GM21717 (cell line): ENCODE measurements around the gene CLIP4.

Experiments used
- ATAC-seq: cut with Tn5 transposase; IDR thresholded peaks from one replicate; pipeline ENCODE4 v1.9.1; 2021; ENCODE audit warnings: mild to moderate bottlenecking, moderate library complexity; ENCODE audit not compliant: unreplicated experiment

CLIP4 gene

DNA sequence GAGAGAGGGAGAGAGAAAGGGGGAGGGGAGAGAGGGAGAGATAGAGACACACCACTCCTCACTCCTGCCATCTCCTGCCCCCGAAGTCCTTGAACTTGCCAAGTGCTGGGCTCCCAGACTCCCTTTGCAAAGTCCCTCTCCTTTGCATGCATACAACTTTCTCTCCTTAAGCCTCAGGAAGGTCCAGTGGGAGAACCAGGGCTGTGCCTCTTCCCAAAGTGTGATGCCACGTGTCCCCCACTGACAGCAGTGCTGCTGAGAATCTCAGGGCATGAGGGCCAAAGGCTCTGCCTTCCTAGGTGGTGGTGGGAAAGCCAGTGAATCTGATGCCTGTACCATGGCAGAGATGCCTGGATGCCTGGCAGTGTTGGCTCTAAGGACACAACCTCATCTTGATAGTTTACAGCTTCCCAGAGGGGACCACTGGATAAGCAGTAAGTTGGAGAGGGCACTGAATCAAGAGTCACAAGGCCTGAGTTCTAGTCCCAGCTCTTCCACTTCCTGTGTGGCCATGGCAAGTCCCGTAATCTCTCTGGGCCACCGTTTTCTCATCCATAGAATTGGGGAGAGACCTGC, 103.4 kb downstream of the CLIP4 start:
- ATAC-seq: no peak

DNA sequence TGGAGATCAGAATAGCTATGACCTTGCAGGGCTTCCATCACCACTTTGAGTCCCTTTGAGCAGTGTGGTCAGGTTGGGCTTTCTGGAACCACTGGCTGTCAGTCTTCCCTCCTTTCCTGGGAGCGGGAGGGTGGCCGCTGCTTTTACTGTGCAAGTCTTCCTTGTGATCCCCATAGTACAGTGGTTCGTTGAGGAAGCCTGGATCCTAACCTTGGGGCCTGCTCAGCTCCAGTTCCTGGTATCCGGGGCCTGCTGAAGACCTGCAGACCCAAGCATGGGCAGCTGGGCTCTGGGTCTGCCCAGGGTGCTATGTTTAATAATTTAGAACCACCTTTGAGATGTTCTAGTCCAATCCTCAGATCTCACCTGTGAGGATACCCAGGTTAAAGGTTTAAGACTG, 104.2 kb downstream of the CLIP4 start:
- ATAC-seq: no peak

GRCh38 chr2:29220506-29221270, 105.5 kb downstream of the CLIP4 start:
- ATAC-seq: no peak

GRCh38 chr2:29222381-29223179, 107.4 kb downstream of the CLIP4 start:
- ATAC-seq: no peak

DNA sequence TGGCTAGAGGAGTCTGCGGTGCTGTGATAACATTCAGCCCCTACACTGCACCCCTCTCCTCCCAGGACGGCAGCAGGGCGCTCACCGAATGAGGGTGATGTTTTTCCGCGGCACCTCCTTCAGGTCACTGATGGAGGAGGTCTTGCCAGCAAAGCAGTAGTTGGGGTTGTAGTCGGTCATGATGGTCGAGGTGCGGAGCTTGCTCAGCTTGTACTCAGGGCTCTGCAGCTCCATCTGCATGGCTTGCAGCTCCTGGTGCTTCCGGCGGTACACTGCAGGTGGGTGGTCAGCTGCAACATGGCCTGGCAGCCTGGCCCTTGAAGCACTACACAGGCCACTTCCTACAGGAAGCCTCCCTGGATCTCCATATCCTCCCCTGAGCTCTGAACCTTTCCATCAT, 108.0 kb downstream of the CLIP4 start:
- ATAC-seq: no peak

- no peak for ATAC-seq
Observed at GRCh38 chr2:29223851-29224692, 108.9 kb downstream of the CLIP4 start.

GRCh38 chr2:29224693-29225551, 109.7 kb downstream of the CLIP4 start:
- ATAC-seq: no peak

DNA sequence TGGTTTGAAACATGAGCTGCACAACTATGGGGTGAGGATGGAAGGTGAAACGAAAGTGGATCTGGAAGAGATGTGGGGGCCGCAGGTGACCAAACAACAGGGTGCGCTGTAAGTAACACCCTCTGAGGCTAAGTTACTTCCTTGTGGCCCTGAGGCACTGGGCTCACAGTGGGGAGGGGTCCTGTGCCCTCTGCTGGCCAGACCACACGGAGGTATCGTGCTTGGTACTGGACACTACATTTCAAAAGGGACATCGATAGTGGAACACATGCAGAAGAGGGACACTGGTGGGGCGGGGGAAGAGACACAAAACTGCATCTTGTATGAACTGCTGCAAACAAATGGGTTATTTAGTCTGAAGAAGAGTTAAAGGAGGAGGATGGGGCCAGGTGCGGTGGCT, 110.6 kb downstream of the CLIP4 start:
- ATAC-seq: no peak

GRCh38 chr2:29226375-29226774, 111.2 kb downstream of the CLIP4 start:
- ATAC-seq: no peak

- ATAC-seq: no peak
Observed at GRCh38 chr2:29226808-29227207, 111.6 kb downstream of the CLIP4 start.

- no peak for ATAC-seq
Observed at GRCh38 chr2:29227935-29228675, 112.9 kb downstream of the CLIP4 start.

- no peak for ATAC-seq
Observed at GRCh38 chr2:29228947-29229346, 113.7 kb downstream of the CLIP4 start.

DNA sequence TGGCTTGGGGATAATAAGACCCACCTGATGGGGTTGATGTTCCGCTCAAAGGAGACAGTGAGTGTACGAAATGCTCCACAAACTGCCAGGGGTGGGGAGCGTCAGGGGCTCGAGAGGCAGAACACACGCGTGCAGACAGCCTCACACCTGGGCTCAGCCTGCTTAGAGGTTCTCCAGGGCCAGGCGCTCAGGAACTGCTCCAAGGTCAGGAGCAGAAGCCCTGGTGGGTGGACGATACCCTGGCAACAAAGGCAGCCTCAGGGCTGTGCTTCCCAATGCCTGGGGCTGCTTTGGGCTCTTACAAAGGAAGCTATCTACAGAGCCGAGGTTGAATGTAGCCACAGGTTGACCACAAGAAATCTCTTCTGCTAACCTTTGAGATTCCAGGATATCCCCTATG, 114.4 kb downstream of the CLIP4 start:
- no peak for ATAC-seq

GRCh38 chr2:29232041-29232440, 116.8 kb downstream of the CLIP4 start:
- no peak for ATAC-seq

DNA sequence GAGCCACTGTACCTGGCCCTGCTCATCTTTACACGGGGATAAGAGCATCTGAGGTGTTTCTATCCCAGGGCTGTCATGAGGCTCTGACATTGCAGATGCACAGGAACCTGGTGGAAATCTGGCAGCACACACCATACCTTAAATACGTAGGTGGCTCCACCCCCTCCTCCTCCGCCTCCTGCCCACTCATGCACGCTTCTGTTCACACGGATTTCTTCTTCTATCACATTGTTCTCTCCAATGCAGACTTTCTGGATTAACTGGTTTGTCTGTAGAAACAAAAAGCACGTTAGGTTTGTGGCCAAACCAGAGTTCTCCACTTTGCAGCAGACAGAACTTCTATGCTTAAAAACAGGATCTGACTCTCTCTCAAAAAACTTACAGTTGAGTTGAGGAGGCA, 118.2 kb downstream of the CLIP4 start:
- ATAC-seq: no peak

DNA sequence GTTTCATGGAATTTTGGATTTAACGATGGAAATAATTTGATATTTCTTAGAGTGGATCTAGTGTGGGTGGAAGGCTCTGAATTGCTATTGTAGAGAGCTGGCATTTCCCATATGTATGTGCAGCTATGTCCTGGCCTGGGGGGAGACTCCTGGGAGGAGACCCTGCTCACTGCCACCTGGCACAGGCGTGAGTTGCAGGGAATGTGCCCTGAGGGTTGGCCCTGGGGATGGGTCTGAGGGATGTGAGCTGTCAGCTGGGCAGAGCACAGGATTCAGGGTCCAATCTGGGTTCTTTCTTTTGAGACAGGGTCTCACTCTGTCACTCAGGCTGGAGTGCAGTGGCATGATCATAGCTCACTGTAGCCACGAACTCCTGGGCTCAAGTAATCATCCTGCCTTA, 120.2 kb downstream of the CLIP4 start:
- no peak for ATAC-seq

GRCh38 chr2:29236074-29236473, 120.9 kb downstream of the CLIP4 start:
- no peak for ATAC-seq

DNA sequence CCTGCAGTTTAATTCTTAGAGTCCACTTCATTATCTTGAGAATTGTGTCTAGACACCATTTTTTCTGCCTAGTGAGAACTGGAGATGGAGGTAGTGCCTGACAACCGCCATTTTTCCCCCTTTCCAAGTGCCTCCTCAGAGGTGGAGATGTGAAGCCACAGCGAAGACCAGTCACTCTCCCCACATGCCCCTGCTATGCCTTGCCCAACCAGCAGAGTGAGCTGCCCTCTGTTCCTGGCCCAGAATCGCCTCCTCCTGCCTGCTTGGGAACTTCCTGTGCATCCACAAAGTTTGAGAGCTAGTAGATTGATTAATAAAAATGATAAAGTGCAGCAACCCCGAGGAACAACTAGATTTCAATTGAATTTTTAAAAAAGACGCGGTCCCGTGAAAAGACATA, 123.3 kb downstream of the CLIP4 start:
- no peak for ATAC-seq
